ENCODE results near the gene CCDC88B. TPM values are rescaled to one million over a fixed set of nuclear protein-coding genes. Genes with fewer than 3 reads are reported as not detected.

Gene CCDC88B
- total and polyA plus RNA-seq, 2 donors (not counting 1 experiment from before 2014, with no cell fraction given) = 0.56 to 3.1 TPM

GRCh38 chr11:64400667-64401066 is 60.7 kb downstream of the CCDC88B start:
- H3K27me3 ChIP-seq (ENCODE audit: control insufficient read depth, insufficient read depth, low read length) = peaks cover 16% of the 10 kb centered on the region
- no peak overlapping the region for H3K4me2 ChIP-seq (ENCODE audit: extremely low read depth, insufficient read depth, low read length)
- no peak overlapping the region for H3K4me3 ChIP-seq (replicated peaks in 1 of 4; ENCODE audit: control extremely low read depth in 1 of 4, insufficient read depth in 1 of 4, low read depth in 3 of 4, low read length in 4 of 4)
- TF ChIP-seq EZH2 (IDR thresholded peaks at IDR 0.05; ENCODE audit: low read length, missing control alignments) (no peak), CTCF (conservative IDR thresholded peaks at IDR 0.05 in 1 of 2, IDR thresholded peaks at IDR 0.05 in 1 of 2; ENCODE audit: low read depth in 1 of 2, low read length in 2 of 2) (no peak)
- no peaks in the 10 kb centered on the region for H3K9me3 ChIP-seq (ENCODE audit: control insufficient read depth, insufficient read depth, low read depth, low read length)
- no peaks in the 10 kb centered on the region for H3K36me3 ChIP-seq (ENCODE audit: control insufficient read depth, insufficient read depth, low read length)
- H3K4me1 ChIP-seq (ENCODE audit: control insufficient read depth, extremely low read depth, insufficient read depth, low read length) = no peaks in the 10 kb centered on the region
- no peak overlapping the region for H3K9ac ChIP-seq (ENCODE audit: insufficient read depth, low read length)
- H3K79me2 ChIP-seq (ENCODE audit: control insufficient read depth, insufficient read depth, low read length) = no peaks in the 10 kb centered on the region
- no peak overlapping the region for H3K27ac ChIP-seq (ENCODE audit: insufficient read depth, low read length)
- no peak for DNase-seq (ENCODE audit: low read depth in 2 of 2)
- H4K20me1 ChIP-seq (ENCODE audit: control insufficient read depth, extremely low read depth, insufficient read depth, low read length) = no peaks in the 10 kb centered on the region
- no peak overlapping the region for H2AFZ ChIP-seq (ENCODE audit: low read length)

- TF ChIP-seq CTCF (conservative IDR thresholded peaks at IDR 0.05 in 1 of 2, IDR thresholded peaks at IDR 0.05 in 1 of 2; ENCODE audit: low read depth in 1 of 2, low read length in 2 of 2) (no peak), EZH2 (IDR thresholded peaks at IDR 0.05; ENCODE audit: low read length, missing control alignments) (no peak)
- no peak overlapping the region for H3K9ac ChIP-seq (ENCODE audit: insufficient read depth, low read length)
- peaks cover 18% of the 10 kb centered on the region for H3K27me3 ChIP-seq (ENCODE audit: control insufficient read depth, insufficient read depth, low read length)
- no peak overlapping the region for H3K4me3 ChIP-seq (replicated peaks in 1 of 4; ENCODE audit: control extremely low read depth in 1 of 4, insufficient read depth in 1 of 4, low read depth in 3 of 4, low read length in 4 of 4)
- H3K4me1 ChIP-seq (ENCODE audit: control insufficient read depth, extremely low read depth, insufficient read depth, low read length) = no peaks in the 10 kb centered on the region
- H3K4me2 ChIP-seq (ENCODE audit: extremely low read depth, insufficient read depth, low read length) = no peak overlapping the region
- H3K9me3 ChIP-seq (ENCODE audit: control insufficient read depth, insufficient read depth, low read depth, low read length) = no peaks in the 10 kb centered on the region
- H4K20me1 ChIP-seq (ENCODE audit: control insufficient read depth, extremely low read depth, insufficient read depth, low read length) = no peaks in the 10 kb centered on the region
- no peak overlapping the region for H2AFZ ChIP-seq (ENCODE audit: low read length)
- no peak overlapping the region for H3K27ac ChIP-seq (ENCODE audit: insufficient read depth, low read length)
- no peak for DNase-seq (ENCODE audit: low read depth in 2 of 2)
- H3K79me2 ChIP-seq (ENCODE audit: control insufficient read depth, insufficient read depth, low read length) = no peaks in the 10 kb centered on the region
- no peaks in the 10 kb centered on the region for H3K36me3 ChIP-seq (ENCODE audit: control insufficient read depth, insufficient read depth, low read length)
Observed at GRCh38 chr11:64401775-64402174, 61.8 kb downstream of the CCDC88B start.

- H3K27me3 ChIP-seq (ENCODE audit: control insufficient read depth, insufficient read depth, low read length) = peaks cover 18% of the 10 kb centered on the region
- no peak overlapping the region for H3K27ac ChIP-seq (ENCODE audit: insufficient read depth, low read length)
- TF ChIP-seq EZH2 (IDR thresholded peaks at IDR 0.05; ENCODE audit: low read length, missing control alignments) (no peak), CTCF (conservative IDR thresholded peaks at IDR 0.05 in 1 of 2, IDR thresholded peaks at IDR 0.05 in 1 of 2; ENCODE audit: low read depth in 1 of 2, low read length in 2 of 2) (no peak)
- no peaks in the 10 kb centered on the region for H3K9me3 ChIP-seq (ENCODE audit: control insufficient read depth, insufficient read depth, low read depth, low read length)
- H3K79me2 ChIP-seq (ENCODE audit: control insufficient read depth, insufficient read depth, low read length) = no peaks in the 10 kb centered on the region
- no peaks in the 10 kb centered on the region for H3K36me3 ChIP-seq (ENCODE audit: control insufficient read depth, insufficient read depth, low read length)
- no peak overlapping the region for H3K9ac ChIP-seq (ENCODE audit: insufficient read depth, low read length)
- H3K4me2 ChIP-seq (ENCODE audit: extremely low read depth, insufficient read depth, low read length) = no peak overlapping the region
- no peaks in the 10 kb centered on the region for H3K4me1 ChIP-seq (ENCODE audit: control insufficient read depth, extremely low read depth, insufficient read depth, low read length)
- H3K4me3 ChIP-seq (replicated peaks in 1 of 4; ENCODE audit: control extremely low read depth in 1 of 4, insufficient read depth in 1 of 4, low read depth in 3 of 4, low read length in 4 of 4) = no peak overlapping the region
- no peak overlapping the region for H2AFZ ChIP-seq (ENCODE audit: low read length)
- no peak for DNase-seq (ENCODE audit: low read depth in 2 of 2)
- no peaks in the 10 kb centered on the region for H4K20me1 ChIP-seq (ENCODE audit: control insufficient read depth, extremely low read depth, insufficient read depth, low read length)
Observed at GRCh38 chr11:64403106-64403505, 63.1 kb downstream of the CCDC88B start.

Data from fibroblast of lung (primary cell).